GM13976 (cell line): ENCODE results near the gene BCAP29.

Experiments
- DNase-seq: peaks from one replicate; pipeline ENCODE4 v3.0.0; 2012; ENCODE audit warnings: low spot score
- in situ Hi-C: fragments of 300-500 bp; cut with MboI; formaldehyde crosslinking; loops from one replicate; pipeline ENCODE4 v1.12.0; 2022; ENCODE audit warnings: low sequenced_read_pairs, mixed read lengths, inconsistent platforms; ENCODE audit not compliant: unreplicated experiment
- TF ChIP-seq, protein P1 (sequence below): IDR thresholded peaks from 2 replicates; pipeline ENCODE4 v1.5.1; 2012; ENCODE audit warnings: borderline replicate concordance, mild to moderate bottlenecking; ENCODE audit not compliant: insufficient read depth; ENCODE audit errors: extremely low read depth, missing control alignments, control extremely low read depth

The BCAP29 gene

DNA sequence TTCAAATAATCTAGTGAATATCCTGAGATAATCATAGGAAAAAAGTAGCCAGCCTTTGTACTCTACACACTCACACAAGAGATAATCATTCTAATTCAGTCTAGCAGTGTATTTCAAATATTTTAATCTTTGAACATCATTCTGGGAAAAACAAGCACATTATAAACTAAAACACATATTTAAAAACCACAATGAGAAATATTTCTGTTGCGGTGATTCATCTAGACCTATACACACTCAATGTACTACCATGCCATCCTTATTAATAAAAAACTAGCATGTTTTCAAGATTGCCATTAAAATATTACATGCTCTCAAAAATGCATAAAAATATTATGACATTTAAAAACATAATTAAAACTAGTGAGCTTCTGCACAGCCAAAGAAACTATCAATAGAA, 28.1 kb upstream of the BCAP29 start:
- no peak for DNase-seq
- in situ Hi-C loops, result no loop called here
- TF ChIP-seq, protein P1, sequence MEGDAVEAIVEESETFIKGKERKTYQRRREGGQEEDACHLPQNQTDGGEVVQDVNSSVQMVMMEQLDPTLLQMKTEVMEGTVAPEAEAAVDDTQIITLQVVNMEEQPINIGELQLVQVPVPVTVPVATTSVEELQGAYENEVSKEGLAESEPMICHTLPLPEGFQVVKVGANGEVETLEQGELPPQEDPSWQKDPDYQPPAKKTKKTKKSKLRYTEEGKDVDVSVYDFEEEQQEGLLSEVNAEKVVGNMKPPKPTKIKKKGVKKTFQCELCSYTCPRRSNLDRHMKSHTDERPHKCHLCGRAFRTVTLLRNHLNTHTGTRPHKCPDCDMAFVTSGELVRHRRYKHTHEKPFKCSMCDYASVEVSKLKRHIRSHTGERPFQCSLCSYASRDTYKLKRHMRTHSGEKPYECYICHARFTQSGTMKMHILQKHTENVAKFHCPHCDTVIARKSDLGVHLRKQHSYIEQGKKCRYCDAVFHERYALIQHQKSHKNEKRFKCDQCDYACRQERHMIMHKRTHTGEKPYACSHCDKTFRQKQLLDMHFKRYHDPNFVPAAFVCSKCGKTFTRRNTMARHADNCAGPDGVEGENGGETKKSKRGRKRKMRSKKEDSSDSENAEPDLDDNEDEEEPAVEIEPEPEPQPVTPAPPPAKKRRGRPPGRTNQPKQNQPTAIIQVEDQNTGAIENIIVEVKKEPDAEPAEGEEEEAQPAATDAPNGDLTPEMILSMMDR, result no peak

DNA sequence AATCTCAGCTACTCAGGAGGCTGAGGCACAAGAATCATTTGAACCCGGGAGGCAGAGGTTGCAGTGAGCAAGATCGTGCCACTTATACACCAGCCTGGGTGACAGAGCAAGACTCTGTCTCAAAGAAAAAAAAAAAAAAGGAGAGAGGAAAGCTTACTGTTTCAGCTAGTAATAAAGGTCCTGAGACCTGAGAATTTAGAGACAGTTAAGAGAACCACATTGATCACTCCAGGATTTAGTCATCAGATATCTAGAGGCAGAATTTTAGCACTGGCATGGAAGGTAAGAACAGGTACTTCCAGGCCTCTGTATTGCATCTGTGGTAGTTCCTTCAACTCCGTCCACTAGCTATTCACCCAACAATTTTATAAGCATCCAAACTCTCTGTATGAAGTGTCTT, 24.2 kb upstream of the BCAP29 start:
- in situ Hi-C loops, result no loop called here
- TF ChIP-seq, protein P1, result no peak
- no peak for DNase-seq

DNA sequence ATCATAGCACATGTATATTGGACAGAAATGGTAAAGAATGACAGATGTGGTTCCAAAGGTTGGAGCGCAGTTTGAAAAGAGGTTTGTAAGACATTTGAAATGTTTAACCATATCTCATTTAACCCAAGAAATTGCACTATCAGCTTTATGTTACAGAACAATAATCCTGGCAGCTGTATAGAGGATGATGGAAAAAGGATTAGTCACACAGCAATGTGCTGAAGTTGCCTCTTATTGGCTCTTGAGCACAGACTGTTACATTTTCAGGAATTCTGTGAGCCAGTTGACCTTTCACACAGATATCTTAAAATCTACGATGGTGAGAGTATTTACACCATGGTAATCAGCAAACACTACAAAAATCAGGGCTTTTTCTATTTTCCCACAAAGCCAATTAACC, 20.2 kb upstream of the BCAP29 start:
- no peak for DNase-seq
- in situ Hi-C loops, result no loop called here
- TF ChIP-seq, protein P1, result no peak

DNA sequence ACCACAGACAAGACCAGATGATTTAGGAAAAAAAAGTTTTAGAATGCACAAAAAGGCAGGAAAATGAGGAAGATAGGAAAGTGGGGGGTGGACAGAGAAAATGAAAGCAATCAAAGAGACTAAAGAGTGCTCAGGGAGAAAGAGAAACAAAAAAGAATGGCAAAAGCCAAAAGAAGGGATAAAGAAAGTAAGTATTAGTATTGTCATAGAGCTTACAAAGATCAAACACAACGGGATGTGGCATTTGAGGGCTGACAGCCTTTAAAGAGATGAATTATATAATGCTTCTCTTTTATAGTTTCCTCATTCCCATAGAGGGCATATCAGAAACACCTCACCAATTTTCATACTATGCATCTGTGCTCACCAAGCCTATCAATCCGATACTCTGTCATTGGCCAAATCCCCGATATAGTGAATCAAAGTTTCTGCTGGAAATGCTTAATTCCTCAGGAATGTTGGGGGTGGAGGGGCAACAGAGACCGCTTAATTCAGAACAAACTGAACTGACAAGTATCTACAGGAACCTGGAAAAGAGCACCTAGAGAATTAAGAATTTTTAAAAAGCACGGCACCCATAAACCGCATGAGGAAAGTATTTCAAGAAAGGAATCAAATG, 19.0 kb upstream of the BCAP29 start:
- TF ChIP-seq, protein P1, result no peak
- DNase-seq, result no peak
- in situ Hi-C loops, result no loop called here

DNA sequence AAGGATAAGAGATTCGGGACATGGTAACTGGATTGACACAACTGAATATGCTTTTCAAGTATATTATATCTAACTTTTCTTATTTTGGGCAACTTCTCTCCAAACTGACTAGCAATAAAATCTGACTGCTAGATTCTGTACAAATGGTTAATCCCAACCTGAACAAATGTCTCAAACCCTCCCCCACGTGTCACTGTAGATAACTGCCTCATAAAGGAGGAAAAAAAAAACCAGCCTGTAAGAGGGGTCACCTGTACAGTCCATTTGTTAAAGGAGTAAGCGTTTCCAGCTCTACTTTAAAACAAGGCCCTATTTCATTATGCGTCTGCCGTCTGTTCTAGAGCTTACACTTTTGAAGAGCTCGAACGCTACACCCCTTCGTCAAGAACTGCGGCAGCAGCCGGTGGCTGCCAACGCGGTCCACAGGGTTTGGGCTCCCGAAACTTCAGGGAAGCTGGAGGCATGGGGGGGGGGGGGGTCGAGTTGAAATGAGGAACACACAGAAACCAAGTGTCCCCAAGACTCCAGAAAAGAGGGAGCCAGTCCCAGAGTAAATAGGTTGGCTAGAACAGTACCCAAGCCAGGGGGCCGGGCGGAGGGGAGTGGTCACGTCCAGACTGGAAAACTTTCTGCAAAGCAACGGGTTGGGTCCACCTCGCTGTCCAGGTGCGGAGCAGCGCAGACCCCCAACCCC, 16.8 kb upstream of the BCAP29 start:
- in situ Hi-C loops, result no loop called here
- DNase-seq, result no peak

DNA sequence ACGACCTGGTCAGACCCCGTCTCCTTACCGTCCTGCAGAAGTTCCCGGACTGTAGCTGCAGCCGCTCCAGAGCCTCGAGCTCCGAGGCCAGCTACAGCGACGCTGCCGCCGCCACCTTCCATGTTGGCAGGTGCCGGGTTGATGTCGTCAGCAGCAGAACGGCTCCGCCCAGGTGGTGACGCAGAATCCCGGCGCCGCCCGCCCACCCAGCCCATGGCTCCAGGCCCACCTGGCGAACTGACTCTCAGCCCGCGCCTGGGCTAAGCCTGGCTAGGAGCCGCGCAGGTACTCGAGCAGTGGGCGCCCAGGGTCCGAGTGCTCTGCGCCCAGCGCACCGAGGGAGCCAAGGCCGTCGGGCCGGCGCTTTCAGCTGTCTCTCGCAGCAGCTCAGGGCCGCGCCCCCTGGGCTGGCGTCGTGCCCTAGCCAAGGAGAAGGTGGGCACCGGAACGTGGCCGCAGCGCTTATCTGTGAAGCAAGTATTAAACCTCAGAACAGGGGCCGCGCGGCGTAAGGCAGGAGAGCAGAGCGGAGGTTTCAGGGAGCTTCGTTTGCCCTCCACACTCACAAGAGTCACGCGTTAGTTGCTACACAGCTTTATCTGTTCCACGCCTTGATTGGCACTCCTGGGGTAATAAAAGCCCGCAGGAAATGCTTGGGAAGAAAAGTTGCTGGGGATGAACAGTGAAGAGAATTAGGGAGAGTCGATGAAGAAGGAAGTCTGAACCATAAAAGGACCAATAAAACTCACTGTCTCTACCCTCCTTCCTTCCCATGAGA, 16.1 kb upstream of the BCAP29 start, which contains the start of the genes COG5 and DUS4L:
COG5 (minus strand) TSS at position 146 of the 778 bp plus-strand sequence; CDS start at position 122, 24 bp downstream.
DUS4L (plus strand) TSS at position 197 of the 778 bp plus-strand sequence. CDS start 3,100 bp downstream, outside the sequence.
- TF ChIP-seq, protein P1, result no peak
- in situ Hi-C loops, result no loop called here
- peak; percentile 92 for DNase-seq

More for the DNA sequence above, 16.8 kb upstream of the BCAP29 start:
- TF ChIP-seq, protein P1, result no peak
